HG03135 (cell line): ENCODE data around the gene CMTM3.
"Not testable (repeated sequence)": the region's sequence is repeated elsewhere in the genome, so short reads cannot be mapped to it uniquely, and the experiment has no call there.

ENCODE experiments used
- ATAC-seq: cut with Tn5 transposase; IDR thresholded peaks from one replicate; pipeline ENCODE4 v1.9.1; 2021; ENCODE audit warnings: mild to moderate bottlenecking, moderate library complexity; ENCODE audit not compliant: unreplicated experiment

CMTM3 gene

DNA sequence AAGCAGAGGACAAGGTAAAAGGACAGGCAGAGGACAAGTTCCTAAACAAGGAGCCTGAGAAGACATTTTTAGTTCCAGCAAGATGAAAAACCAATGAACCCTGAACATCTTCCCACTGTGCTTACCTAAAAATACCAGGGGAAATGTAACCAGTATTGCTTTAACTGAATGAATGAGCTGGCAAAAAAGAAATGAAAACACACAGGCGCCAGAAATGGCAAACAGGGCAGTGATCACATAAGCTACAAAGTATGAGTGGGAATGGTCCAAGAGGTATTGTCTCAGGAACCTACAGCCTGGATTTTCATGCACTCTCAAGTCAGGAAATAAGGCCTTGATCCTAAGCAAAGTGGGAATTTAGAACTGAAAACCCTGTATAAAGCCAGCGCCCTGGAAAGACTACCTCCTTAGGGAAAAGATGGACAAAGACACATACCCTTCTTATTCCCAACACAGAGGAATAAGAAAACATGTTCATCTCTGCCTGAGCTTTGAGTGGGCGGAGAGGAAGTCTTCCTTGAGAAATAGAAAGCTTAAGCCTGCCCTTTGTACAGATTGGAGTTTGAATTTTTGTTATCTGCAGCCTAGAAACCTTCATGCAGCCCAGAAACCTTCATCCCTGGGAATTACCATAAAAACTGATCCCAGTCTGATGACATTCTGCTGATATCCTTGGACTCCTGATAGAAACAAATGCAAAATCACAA, 23.1 kb upstream of the CMTM3 start:
- no peak for ATAC-seq

- ATAC-seq = no peak
Measured at GRCh38 chr16:66585481-66586239, 18.8 kb upstream of the CMTM3 start.

- no peak for ATAC-seq
Measured at GRCh38 chr16:66587881-66588600, 16.5 kb upstream of the CMTM3 start.

DNA sequence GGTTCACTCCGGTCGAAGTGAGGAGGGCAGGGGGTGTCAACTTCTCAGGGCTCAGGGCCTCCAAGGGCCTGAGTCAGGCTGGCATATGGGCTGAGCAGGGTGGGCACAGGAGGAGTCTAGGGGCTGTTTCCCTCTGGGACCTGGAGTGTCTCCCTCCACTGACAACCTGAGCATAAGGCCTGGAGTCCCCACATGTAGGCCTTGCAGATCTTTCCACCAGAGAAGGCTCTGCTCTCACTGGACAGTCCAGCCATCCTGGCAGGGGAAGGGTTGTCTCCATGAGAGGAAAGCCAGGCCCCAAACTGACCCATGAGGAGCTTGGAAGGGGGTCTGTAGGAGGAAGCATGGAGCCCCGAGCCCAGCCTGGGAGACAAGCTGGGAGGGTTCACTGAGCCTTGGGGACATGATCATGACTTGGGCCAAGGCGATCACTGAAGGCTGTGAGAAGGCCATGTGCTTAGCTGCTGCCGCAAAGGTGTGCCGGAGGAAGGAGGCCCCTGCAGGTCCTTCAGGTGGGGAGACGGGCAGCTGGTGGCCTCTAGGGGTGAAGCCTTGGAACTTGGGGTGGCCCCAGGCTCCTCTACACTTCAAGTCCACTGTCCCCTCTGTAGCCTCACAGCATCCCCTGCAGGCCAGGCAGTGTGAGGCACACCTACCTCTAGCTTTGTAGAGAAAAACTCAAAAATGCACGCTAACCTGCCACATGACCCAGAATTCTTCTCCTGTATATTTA, 15.4 kb upstream of the CMTM3 start:
- ATAC-seq = peak; percentile 52

DNA sequence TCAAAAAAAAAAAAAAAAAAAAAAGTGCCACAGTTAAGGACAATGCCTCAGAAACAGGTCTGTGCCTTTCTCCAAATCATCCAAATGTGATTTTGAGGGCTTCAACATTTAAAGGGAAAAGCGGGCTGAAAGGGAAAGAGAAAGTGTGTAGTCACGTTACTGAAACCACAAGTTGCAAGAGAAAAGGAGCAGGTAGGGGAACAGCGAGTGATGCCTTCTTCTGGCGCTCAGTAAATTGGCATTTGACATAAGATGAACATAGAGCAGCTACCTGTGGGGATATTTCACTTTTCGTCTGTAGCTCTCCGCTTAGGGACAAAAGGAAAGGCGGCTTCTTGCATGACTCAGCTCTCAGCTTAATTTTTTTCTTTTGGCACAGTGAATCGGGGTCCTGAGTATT, 14.2 kb upstream of the CMTM3 start:
- no peak for ATAC-seq

- no peak for ATAC-seq
Measured at GRCh38 chr16:66591018-66591417, 13.5 kb upstream of the CMTM3 start.

- ATAC-seq = no peak
Measured at GRCh38 chr16:66592241-66592640, 12.3 kb upstream of the CMTM3 start.

GRCh38 chr16:66592814-66593213, 11.7 kb upstream of the CMTM3 start:
- no peak for ATAC-seq

- ATAC-seq = no peak
Measured at GRCh38 chr16:66594739-66595138, 9.8 kb upstream of the CMTM3 start.

DNA sequence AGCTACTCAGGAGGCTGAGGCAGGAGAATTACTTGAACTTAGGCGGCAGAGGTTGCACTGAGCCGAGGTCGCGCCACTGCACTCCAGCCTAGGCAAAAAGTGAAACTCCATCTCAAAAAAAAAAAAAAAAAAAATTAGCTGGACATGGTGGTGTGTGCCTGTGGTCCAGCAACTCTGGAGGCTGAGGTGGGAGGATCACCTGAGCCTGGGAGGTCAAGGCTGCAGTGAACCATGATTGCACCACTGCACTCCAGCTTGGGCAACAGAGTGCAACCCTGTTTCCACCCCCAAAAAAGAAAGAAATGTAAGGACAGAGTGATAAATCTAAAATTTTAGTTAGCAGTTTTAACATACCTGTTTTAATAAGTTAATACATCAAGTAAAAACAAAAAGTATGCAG, 7.9 kb upstream of the CMTM3 start:
- not testable (repeated sequence) for ATAC-seq

- ATAC-seq = no peak
Measured at GRCh38 chr16:66596986-66597848, 7.3 kb upstream of the CMTM3 start.

DNA sequence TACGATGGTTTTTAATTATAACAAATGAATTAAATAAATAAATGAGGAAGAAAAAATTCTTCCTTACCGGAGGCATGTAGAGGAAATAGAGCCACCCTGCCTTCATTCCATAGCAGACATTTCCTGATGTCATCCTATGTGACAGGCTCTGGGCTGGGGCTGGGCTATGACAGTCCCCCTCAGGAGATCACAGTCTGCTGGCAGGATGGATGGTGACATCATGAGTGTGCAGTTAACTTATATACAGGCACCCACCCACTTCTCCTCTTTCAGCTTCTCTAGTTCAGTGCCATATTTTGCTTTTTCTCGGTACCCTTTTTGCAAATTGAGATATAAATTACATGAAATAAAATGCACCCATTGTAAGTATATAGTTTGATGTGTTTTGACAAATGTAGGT, 6.4 kb upstream of the CMTM3 start:
- ATAC-seq = no peak

DNA sequence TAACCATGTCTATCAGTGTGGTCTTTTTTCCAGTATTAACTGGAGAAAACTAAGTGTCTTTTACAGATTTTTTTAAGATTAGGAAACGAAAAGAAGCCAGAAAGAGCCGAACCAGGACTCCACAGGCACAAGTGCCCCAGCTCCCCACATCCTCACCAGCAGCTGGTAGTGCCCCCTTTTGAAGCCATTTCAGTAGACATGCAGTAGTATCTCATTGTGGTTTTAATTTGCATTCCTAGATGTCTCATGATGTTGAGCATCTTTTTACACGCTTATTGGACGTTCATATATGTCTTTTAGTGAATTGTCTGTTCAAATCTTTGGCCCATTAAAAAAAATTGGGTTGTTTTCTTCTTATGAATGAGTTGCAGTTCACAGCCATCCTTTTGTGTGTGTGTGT, 4.8 kb upstream of the CMTM3 start:
- no peak for ATAC-seq

GRCh38 chr16:66600477-66600876, 4.0 kb upstream of the CMTM3 start:
- ATAC-seq = no peak

DNA sequence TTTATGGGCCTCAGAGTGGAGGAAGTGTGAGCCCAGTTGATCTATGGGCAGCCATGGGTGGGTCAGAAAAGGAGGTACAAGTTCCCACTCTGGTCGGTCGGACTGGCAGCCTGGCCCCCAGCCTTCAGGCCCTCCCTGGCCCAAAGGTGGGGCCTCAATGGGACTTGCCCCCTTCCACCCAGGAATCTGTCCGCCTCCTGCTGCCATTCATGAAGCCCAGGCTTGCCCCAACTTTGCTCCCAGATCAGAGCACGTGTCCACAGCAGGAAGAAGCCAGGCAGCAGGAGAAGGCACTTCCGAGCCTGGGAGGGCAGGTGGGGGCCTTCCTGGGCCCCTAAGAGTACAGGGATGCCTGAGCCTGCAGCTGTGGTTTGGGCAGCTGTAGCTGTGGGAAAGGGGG, 3.0 kb upstream of the CMTM3 start:
- no peak for ATAC-seq

DNA sequence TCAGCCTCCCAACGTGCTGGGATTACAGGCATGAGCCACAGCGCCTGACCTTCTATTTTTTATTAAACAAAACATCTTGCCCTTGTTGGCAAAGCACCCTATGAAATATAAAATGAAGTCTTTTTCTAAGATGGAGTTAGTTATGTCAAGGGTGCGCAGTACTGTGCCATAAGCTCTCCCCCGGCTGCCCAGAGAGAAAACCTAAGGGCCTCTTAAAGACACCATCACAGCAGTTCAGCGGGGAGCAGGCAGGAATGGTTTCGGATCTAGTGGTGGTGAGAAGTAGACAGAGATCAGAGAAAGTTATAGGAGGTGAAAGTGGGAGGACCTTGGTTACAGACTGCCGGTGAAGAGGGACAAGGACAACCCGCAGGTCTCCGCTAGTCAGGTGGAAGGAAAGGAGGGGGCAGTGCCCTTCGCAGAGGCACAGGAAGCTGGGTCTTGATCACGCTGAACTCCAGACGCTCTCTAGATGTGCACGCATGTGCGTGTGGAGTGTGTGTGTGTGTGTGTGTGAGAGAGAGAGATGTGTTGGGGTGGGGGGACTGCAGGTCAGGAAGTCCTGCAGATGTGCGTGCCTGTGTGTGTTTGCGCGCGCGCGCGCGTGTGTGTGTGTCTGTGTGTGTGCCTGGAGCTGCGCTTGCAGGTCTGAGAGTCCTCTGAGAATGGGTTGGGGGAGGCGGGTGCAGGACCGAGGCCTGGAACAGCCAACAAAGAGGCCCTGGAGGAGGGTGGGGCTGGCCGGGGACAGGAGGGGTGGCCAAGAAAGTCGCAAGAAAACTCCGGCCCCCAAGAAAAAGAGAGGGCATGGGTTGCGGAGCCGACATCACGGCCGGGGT, 748 bp upstream of the CMTM3 start:
- no peak for ATAC-seq

DNA sequence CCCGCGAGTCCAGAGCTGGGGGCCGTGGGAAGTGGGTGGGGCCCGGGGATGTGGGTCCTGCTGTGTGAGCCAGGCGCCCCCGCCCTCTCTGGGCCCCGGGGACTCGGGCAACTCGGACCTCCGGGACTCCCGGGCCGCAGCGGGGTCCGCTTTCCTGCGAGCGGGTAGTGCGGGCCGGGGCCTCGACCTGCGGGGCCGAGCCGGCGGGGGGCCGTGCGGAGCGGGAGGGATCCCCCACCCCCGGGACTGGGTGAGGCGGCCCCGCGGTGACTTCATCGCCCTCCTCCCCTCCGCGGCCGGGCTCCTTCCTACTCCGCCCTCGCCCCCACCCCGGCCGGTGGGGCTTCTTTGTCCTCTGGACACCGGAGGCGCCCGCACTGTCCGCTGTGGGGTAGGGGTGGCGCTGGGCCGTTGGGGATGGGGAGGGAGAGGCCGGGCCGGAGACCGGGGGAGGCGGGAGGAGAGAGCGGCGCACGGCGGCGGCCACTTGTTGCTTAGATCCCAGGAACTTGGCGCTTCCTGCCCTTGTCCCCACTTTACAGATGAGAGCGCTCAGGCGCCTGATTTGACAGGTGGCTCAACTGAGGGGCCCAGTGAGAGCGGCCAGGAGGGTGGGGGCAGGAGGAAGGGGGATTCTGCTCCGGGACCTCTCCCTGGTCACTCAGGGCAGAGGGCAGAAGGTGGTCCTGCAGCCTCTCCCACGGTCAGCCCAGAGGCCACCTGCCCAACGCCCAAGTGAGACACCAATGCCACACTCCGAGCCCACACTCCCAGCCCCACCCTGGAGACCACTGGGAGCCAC, 874 bp downstream of the CMTM3 start:
- peak; percentile 9 for ATAC-seq

- peak; percentile 55 for ATAC-seq
Measured at GRCh38 chr16:66605979-66606751, 1.7 kb downstream of the CMTM3 start.
